NCI-H187 treated with DMSO at 0.1 percent for 48 hours (cell line): ENCODE results near the gene TAGLN.
"Not testable (repeated sequence)": the region's sequence is repeated elsewhere in the genome, so short reads cannot be mapped to it uniquely, and the experiment has no call there.

Source experiments
- DNase-seq: peaks from one replicate; lab custom pipeline; 2025; lab: John Stamatoyannopoulos, UW

Gene TAGLN

GRCh38 chr11:117180661-117181585 lies 18.2 kb upstream of the TAGLN start:
- no peak for DNase-seq

DNA sequence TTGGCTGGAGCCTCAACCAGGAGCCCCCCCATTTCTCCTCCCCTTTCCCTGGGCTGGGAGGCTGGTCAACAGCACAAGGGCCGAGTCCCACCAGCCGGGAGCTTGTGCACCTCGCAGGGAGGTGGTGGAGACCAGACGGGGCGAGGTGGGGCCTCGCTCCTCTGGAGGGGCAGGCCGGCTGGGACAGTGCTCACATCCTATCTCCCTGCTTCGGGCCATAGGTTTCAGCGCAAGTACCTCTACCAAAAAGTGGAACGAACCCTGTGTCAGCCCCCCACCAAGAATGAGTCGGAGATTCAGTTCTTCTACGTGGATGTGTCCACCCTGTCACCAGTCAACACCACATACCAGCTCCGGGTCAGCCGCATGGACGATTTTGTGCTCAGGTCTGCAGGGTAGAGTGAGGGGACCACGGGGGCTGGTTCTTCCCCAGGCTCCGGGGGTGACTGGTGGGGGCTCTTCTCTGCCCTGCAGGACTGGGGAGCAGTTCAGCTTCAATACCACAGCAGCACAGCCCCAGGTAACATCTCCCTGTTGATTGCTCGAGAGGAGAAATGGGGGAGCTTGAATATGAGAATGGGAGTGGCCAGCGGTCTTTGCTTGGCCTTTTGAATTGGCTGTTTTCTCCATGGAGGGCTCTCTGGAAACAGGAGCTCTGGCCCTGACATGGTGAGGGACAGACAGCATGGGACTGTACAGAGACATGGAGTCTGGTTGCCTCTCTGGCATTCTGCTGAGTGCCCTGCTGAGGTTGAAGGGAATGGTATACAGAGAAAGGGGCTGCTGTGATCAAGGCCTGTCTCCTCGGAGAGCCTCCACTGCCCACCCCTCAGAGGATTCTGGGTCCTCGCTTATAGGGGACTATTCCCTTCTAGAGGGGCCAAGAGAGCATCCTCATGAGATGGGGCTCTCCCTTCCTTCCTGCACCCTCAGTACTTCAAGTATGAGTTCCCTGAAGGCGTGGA lies 17.3 kb upstream of the TAGLN start:
- DNase-seq = no peak

DNA sequence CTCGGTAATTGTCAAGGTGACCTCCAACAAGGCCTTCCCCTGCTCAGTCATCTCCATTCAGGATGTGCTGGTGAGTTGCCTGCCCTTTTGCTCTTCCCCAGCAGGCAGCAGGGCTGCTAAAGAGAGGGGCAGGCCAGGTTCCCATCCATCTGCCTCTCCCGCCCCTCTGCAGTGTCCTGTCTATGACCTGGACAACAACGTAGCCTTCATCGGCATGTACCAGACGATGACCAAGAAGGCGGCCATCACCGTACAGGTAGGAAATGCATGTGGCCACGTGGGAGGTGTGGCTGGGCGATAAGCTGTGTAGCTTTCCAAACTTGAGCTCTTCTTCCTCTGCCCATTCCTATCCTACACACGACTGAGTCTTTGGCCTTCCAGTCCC lies 16.6 kb upstream of the TAGLN start:
- DNase-seq = no peak

GRCh38 chr11:117183178-117183577 lies 16.0 kb upstream of the TAGLN start:
- DNase-seq = not testable (repeated sequence)

DNA sequence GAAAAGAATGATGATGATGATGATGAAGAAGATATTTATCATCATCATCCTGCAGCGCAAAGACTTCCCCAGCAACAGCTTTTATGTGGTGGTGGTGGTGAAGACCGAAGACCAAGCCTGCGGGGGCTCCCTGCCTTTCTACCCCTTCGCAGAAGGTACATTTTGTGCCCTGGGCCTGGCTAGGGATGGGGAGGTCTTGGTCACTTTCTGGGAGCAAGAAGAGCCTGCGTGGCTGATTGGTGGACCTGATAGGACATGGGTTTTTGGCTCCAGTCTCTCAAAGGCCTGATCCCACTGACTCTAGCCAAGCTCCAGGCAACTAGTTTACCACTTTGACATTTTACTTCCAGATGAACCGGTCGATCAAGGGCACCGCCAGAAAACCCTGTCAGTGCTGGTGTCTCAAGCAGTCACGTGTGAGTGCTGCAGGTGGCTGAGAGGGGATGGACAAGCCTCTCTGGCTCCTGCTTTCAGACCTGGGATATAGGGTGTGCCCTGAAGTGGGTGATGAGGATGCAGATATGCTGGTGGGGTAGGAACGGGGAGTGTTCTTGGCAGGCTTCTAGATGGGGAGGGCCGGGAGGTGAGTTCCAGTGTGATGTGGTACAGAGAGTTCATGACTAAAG lies 15.3 kb upstream of the TAGLN start:
- DNase-seq = no peak

- DNase-seq = no peak
Observed at GRCh38 chr11:117185736-117186430, 13.3 kb upstream of the TAGLN start.

DNA sequence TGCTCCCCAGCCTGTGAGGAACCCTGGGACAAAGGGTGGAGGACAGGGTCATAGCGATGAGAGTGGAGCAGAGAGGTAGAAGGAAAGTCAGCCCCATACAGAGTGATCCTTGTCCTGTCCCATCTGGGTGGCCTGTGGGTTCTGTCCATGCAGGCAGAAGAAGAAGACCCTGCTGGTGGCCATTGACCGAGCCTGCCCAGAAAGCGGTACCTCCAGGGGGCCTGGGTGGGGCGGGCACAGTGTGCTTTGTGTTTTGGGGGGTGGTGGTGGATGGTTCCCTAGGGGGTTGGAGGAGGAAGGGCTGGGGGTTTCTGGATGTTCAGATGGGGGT lies 12.8 kb upstream of the TAGLN start:
- no peak for DNase-seq

GRCh38 chr11:117187007-117187406 lies 12.2 kb upstream of the TAGLN start:
- DNase-seq = no peak

- no peak for DNase-seq
Observed at GRCh38 chr11:117187428-117187798, 11.8 kb upstream of the TAGLN start.

DNA sequence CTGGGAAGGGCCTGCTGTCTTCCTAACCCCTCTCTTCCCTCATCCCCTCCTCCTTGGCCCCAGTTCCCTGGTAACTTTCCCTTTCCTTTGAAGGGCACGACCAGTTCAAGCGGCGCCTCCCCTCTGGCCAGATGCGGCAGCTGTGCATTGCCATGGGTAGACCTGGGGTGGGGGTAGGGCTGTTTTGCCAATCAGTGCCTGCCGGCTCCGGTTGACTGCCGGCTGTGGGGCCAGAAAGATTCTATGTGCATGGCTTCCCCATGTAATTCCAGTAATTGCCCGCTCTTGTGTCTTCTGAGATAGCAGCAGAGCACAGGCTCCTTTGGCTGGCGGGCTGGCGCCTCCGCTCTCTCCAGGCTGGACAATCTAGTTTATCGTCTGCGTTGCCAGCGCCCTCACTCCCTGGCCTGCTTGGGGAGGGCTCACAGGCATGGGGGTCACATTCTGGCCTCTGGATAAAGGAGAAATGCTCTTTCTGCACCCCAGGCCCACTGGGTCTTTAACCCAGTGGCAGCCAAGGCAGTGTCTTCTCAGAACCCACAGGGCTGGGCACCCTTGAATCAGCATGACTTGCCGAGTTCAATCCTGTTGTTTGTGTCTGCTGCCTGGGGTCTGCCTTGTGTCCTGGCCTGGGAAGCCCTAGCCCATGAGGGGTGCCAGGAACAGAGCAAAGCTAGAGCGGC lies 11.2 kb upstream of the TAGLN start:
- no peak for DNase-seq

- DNase-seq = no peak
Observed at GRCh38 chr11:117188620-117189081, 10.5 kb upstream of the TAGLN start.

GRCh38 chr11:117189191-117189940 lies 9.8 kb upstream of the TAGLN start:
- DNase-seq = no peak

DNA sequence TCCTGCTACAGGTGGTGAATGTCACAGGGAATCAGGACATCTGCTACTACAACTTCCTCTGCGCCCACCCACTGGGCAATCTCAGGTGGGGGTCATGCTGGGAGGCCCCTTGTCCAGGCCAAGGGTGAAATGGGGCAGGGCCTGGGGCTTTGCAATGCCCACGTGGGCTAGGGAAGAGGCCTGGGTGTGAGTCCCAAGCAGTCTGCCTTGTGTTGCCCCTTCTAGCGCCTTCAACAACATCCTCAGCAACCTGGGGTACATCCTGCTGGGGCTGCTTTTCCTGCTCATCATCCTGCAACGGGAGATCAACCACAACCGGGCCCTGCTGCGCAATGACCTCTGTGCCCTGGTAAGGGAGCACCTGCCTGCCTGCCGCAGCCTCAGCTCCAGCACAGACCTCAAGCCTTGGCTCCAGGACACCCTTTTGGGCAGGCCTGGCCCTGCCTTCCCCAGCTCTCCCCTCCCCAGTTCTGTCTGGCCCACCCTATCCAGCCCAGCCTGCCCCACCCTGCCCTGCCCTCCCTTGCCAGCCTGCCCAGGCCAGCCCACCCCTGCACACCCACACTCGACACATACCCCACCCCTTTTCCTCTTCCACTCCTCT lies 9.1 kb upstream of the TAGLN start:
- no peak for DNase-seq

DNA sequence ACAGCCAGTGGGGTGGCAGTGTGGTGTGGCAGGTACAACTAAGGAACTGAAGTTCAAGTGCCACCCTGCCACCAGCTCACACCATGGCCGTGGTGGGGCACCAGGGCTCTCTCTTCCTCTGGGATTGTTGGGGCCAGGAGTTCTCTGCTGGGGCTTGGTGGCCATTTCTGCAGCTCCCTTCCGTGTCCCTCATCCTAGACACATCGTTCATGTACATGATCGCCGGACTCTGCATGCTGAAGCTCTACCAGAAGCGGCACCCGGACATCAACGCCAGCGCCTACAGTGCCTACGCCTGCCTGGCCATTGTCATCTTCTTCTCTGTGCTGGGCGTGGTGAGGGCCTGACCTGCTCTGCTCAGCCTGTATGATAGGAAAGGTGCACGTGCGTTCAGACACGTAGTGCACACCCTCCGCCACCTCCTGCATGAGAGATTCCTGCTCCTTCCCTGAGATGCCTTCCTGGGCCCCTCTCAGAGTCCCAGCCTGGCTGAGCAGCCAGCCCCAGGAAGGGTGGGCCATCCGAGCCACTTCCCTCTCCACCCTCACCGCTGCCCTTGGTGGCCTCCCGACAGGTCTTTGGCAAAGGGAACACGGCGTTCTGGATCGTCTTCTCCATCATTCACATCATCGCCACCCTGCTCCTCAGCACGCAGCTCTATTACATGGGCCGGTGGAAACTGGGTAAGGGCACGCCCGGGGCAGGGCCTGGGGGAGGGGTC lies 7.3 kb upstream of the TAGLN start:
- DNase-seq = no peak

DNA sequence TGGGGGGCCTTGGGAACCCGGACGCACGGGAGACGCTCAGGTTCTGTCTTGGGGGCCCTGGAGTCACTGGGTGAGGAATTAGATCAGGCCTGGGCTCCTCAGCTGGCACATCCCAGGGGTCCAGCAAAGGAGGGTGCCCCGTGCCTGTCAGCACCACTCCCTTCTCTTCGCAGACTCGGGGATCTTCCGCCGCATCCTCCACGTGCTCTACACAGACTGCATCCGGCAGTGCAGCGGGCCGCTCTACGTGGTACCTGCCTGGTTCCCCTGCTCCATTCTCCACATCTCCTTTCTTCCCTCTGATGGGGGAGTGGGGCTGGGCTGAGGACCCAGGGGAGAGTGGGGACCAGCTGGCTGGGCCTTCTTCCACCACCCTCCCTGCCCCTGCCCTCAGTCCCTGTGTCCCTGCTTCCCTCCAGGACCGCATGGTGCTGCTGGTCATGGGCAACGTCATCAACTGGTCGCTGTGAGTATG lies 6.7 kb upstream of the TAGLN start:
- DNase-seq = no peak

- no peak for DNase-seq
Observed at GRCh38 chr11:117193130-117194020, 5.8 kb upstream of the TAGLN start.

DNA sequence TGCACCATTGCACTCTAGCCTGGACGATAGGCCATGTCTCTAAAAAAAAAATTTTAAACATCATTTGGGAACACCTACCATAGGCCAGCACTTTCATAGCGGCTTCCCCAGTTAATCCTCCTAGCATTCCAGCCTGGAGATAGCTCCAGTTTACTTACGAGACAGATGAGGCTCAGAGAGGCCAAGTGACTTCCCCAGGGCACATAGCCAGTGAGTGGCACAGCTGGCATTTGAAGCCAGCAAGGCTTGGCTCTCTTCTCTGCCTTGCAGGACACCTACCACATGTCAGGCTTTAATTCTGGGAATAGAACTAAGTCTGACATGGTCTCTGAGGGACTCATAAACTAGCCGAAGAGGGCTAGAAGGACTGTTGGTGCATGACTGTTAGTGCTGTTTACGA lies 4.9 kb upstream of the TAGLN start:
- no peak for DNase-seq

DNA sequence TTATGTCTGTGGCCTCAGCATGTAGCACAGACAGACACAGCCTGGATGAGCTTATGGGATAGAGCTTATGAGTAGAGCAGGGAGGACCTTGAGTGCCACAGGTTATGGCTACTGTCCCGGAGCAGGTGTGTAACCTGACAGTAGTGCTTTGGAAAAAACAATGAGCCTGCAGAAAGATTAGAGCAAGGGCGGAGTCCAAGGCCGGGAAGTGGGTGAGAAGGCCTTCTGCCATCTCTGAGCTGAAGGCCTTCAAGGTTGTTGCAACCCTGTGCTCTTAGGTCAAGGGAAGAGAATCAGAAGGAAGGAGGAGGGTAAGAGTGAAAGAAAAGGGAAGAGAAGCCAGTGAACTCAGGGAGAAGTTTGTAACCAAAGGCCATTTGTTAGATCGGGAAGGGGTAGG lies 3.9 kb upstream of the TAGLN start:
- DNase-seq = no peak
